GM06990 (cell line): Measurements from ENCODE around the gene CEACAM18.

Experiments used
- DNase-seq: peaks from one replicate; pipeline ENCODE4 v3.0.0-alpha.2; 2011; ENCODE audit not compliant: insufficient read length; ENCODE audit errors: extremely low read depth
- H3K27me3 ChIP-seq: replicated peaks from 2 replicates; pipeline ENCODE4 v1.6.0; 2011; ENCODE audit warnings: low read length; ENCODE audit not compliant: control insufficient read depth, insufficient read depth
- H3K36me3 ChIP-seq: 2 replicates; pipeline ENCODE4 v1.5.1; 2011; ENCODE audit warnings: low read length; ENCODE audit not compliant: control insufficient read depth, insufficient read depth
- H3K4me3 ChIP-seq: replicated peaks from 2 replicates; pipeline ENCODE4 v1.5.1; 2011; ENCODE audit warnings: low read depth, mild to moderate bottlenecking, control low read depth, low read length
- TF ChIP-seq, protein P1 (sequence below): IDR thresholded peaks from 2 replicates; pipeline ENCODE4 v1.5.1; 2011; ENCODE audit warnings: low read length, control low read depth, mild to moderate bottlenecking, inconsistent platforms; ENCODE audit not compliant: insufficient read depth, poor library complexity, severe bottlenecking

CEACAM18 gene

DNA sequence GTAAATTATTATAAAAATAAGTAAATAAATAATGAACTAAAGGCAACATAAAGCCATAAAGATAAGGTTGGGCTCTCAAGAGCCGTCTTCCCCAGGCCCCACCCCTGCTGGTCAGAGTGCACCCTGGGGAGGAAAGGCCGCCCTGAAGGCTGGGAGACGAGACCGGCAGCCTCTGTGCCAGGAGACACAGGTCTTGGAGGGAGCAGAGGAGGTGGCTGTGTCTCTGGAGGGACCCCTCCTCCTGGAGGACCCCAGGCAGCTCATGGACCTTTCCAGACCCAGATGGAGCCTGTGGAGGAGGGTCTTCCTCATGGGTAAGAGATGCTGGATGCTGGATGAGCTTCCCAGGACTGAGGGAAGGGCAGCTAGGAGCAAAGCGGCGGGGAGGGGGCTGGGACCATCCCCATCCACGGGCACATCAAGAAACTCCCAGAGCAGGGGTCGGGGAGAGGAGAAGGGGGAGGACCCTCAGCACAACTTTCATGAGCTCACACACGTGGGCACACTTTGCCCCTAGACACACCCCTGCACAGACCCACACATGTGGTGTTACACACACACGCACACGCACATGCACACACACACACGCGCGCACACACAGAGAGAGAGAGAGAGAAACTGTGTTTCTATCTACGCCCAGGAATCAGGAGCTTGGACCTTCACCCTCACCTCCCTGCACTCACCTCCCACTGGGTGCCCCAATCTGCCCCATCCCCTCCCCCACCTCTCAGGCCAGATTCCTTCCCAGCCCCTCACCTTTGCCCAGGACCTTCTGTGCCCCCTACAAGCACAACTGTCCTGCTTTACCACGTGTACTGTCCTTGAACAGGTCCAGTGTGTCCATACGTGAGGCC lies at the start of gene CEACAM18:
Gene CEACAM18 (plus strand): TSS at position 159 of the 854 bp plus-strand sequence.
- TF ChIP-seq, protein P1, sequence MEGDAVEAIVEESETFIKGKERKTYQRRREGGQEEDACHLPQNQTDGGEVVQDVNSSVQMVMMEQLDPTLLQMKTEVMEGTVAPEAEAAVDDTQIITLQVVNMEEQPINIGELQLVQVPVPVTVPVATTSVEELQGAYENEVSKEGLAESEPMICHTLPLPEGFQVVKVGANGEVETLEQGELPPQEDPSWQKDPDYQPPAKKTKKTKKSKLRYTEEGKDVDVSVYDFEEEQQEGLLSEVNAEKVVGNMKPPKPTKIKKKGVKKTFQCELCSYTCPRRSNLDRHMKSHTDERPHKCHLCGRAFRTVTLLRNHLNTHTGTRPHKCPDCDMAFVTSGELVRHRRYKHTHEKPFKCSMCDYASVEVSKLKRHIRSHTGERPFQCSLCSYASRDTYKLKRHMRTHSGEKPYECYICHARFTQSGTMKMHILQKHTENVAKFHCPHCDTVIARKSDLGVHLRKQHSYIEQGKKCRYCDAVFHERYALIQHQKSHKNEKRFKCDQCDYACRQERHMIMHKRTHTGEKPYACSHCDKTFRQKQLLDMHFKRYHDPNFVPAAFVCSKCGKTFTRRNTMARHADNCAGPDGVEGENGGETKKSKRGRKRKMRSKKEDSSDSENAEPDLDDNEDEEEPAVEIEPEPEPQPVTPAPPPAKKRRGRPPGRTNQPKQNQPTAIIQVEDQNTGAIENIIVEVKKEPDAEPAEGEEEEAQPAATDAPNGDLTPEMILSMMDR: no peak
- no peaks in the 10 kb centered on the region for H3K36me3 ChIP-seq
- no peaks in the 10 kb centered on the region; the same call in 1 of the 2 replicates for H3K27me3 ChIP-seq
- DNase-seq: no peak
- H3K4me3 ChIP-seq: no peak within 1 kb of the TSS

DNA sequence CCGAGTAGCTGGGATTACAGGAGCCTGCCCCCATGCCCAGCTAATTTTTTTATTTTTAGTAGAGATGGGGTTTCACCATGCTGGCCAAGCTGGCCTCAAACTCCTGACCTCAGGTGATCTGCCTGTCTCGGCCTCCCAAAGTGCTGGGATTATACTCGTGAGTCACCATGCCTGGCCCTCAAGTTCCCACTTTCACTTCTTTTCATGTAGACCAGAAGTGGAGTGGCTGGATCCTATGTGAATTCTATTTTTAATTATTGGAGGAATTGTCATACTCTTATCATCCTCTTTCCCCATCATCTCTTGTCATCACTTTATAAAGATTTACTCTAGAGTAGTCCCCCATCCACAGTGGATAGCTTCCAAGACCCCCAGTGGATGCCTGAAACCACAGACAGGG lies 48.1 kb upstream of the CEACAM18 start:
- Histone ChIP-seq H3K27me3 (no peaks in the 10 kb centered on the region; the same call in none of the 2 replicates), H3K36me3 (no peaks in the 10 kb centered on the region), H3K4me3 (no peak overlapping the region)
- TF ChIP-seq, protein P1: no peak
- no peak for DNase-seq

DNA sequence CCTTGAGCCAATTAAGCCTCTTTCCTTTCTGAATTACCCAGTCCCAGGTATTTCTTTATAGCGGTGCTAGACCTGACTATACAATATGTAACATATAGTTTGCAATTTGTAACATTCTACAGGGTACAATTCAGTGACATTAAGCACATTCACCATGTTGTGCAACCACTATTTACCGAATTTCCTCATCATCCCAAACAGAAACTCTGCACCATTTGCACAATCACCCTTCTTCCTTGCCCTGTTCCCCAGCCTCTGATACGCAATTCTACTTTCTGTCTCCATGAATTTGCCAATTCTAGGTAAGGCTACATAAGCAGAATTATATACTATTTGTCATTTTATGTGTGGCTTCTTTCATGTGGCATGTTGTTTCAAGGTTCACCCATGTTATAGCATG lies 47.2 kb upstream of the CEACAM18 start:
- DNase-seq: no peak
- TF ChIP-seq, protein P1: no peak
- Histone ChIP-seq H3K36me3 (no peaks in the 10 kb centered on the region), H3K27me3 (no peaks in the 10 kb centered on the region; the same call in none of the 2 replicates), H3K4me3 (no peak overlapping the region)

DNA sequence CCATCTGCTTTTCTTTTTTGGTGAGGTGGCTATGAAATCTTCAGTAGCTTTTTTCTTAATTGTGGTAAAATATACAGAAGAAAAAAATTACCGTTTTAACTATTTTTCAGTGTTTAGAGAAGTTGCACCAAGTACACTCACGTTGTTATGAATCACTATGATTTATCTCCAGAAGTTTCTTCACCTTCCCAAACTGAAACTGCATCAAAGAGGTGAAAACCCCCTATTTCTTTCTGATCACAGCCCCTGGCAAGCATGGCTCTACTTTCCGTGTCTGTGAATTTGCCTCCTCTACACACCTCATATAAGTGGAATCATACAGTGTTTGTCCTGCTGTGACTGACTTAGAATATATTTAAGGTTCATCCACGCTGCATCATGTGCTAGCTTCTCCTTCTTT lies 45.3 kb upstream of the CEACAM18 start:
- TF ChIP-seq, protein P1: no peak

DNA sequence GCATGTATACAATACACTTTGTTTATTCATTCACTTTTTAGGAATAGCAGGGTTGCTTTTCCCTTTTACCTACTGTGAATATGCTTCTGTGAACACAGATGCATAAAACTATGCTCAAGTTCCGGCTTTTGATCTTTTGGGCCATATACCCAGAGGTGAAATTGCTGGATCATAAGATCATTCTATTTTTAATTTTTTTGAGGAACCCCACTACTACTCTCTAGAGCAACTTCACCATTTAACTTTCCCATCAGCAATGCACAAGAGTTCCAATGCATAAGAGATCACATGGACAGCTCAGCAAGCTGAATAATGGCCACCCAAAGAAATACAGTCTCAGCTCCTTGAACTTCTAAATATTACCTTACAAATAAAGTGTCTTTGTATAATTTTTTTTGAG lies 43.9 kb upstream of the CEACAM18 start:
- Histone ChIP-seq H3K4me3 (no peak overlapping the region), H3K36me3 (no peaks in the 10 kb centered on the region), H3K27me3 (no peaks in the 10 kb centered on the region; the same call in 1 of the 2 replicates)
- no peak for DNase-seq
- TF ChIP-seq, protein P1: no peak

More for the DNA sequence above, 45.3 kb upstream of the CEACAM18 start:
- Histone ChIP-seq H3K27me3 (no peaks in the 10 kb centered on the region; the same call in 1 of the 2 replicates), H3K4me3 (no peak overlapping the region), H3K36me3 (no peaks in the 10 kb centered on the region)
- no peak for DNase-seq
